GM18499 (cell line): Measurements from ENCODE around the gene PKM.
"Not testable (repeated sequence)": the region's sequence is repeated elsewhere in the genome, so short reads cannot be mapped to it uniquely, and the experiment has no call there.

Source experiments
- ATAC-seq: cut with Tn5 transposase; IDR thresholded peaks from one replicate; pipeline ENCODE4 v1.9.1; 2021; ENCODE audit warnings: moderate number of reproducible peaks; ENCODE audit not compliant: insufficient read depth, unreplicated experiment

Gene PKM

GRCh38 chr15:72231066-72231832 is at the start of gene PKM:
Gene PKM (minus strand): TSS chr15:72231190. CDS start chr15:72219097, 12,093 bp downstream.
- ATAC-seq = no peak

- no peak for ATAC-seq
These were observed 49.8 kb upstream of the PKM start for GRCh38 chr15:72280751-72281150.

GRCh38 chr15:72278737-72279136 is 47.7 kb upstream of the PKM start:
- no peak for ATAC-seq

- no peak for ATAC-seq
These were observed 45.3 kb upstream of the PKM start for GRCh38 chr15:72276326-72276700.

GRCh38 chr15:72275635-72276325 is 44.8 kb upstream of the PKM start:
- not testable (repeated sequence) for ATAC-seq

- no peak for ATAC-seq
These were observed 42.0 kb upstream of the PKM start for GRCh38 chr15:72272997-72273352.

GRCh38 chr15:72272213-72272996 is 41.4 kb upstream of the PKM start, which contains the start of gene PARP6:
Gene PARP6 (minus strand): TSS chr15:72272554. CDS start chr15:72267477, 5,077 bp downstream.
- ATAC-seq = peak; percentile 79

- peak; percentile 2 for ATAC-seq
These were observed 40.9 kb upstream of the PKM start for GRCh38 chr15:72271895-72272212.

GRCh38 chr15:72271221-72271620 is 40.2 kb upstream of the PKM start:
- no peak for ATAC-seq

GRCh38 chr15:72269739-72270138 is 38.7 kb upstream of the PKM start:
- no peak for ATAC-seq

GRCh38 chr15:72265031-72265430 is 34.0 kb upstream of the PKM start:
- ATAC-seq = no peak

GRCh38 chr15:72252663-72253299 is 21.8 kb upstream of the PKM start:
- no peak for ATAC-seq

- ATAC-seq = no peak
These were observed 18.3 kb upstream of the PKM start for GRCh38 chr15:72249142-72249810.

GRCh38 chr15:72248514-72248913 is 17.5 kb upstream of the PKM start:
- no peak for ATAC-seq

- ATAC-seq = no peak
These were observed 11.9 kb upstream of the PKM start for GRCh38 chr15:72242775-72243370.

GRCh38 chr15:72239652-72240051 is 8.7 kb upstream of the PKM start:
- no peak for ATAC-seq

- no peak for ATAC-seq
These were observed 7.6 kb upstream of the PKM start for GRCh38 chr15:72238586-72238985.

GRCh38 chr15:72237853-72238224 is 6.8 kb upstream of the PKM start:
- ATAC-seq = no peak

GRCh38 chr15:72237029-72237852 is 6.3 kb upstream of the PKM start:
- ATAC-seq = no peak
